Fibroblast of skin of left quadriceps (primary cell): ENCODE results near the gene LCN6.
"Not testable (repeated sequence)": the region's sequence is repeated elsewhere in the genome, so short reads cannot be mapped to it uniquely, and the experiment has no call there.

Experiments used
- DNase-seq, 2 experiments: peaks; one replicate each; pipeline ENCODE4 v3.0.0-alpha.2; 2013; ENCODE audit warnings: low read depth in 2 of 2

LCN6 gene

GRCh38 chr9:136784249-136784996 lies 36.1 kb upstream of the LCN6 start:
- no peak for DNase-seq

- no peak for DNase-seq
Observed at GRCh38 chr9:136782452-136782851, 34.1 kb upstream of the LCN6 start.

- DNase-seq: no peak
Observed at GRCh38 chr9:136779808-136780207, 31.5 kb upstream of the LCN6 start.

- DNase-seq: no peak
Observed at GRCh38 chr9:136777359-136777758, 29.0 kb upstream of the LCN6 start.

GRCh38 chr9:136776947-136777346 lies 28.6 kb upstream of the LCN6 start:
- DNase-seq: no peak

GRCh38 chr9:136775191-136775590 lies 26.9 kb upstream of the LCN6 start:
- DNase-seq: no peak

- DNase-seq: no peak
Observed at GRCh38 chr9:136774416-136775045, 26.2 kb upstream of the LCN6 start.

- no peak for DNase-seq
Observed at GRCh38 chr9:136773386-136774044, 25.2 kb upstream of the LCN6 start.

- no peak for DNase-seq
Observed at GRCh38 chr9:136771907-136772415, 23.6 kb upstream of the LCN6 start.

- no peak for DNase-seq
Observed at GRCh38 chr9:136769710-136770191, 21.4 kb upstream of the LCN6 start.

- not testable (repeated sequence) for DNase-seq
Observed at GRCh38 chr9:136766410-136767120, 18.2 kb upstream of the LCN6 start.

- not testable (repeated sequence) for DNase-seq
Observed at GRCh38 chr9:136765745-136766409, 17.6 kb upstream of the LCN6 start.

- no peak for DNase-seq
Observed at GRCh38 chr9:136765041-136765440, 16.7 kb upstream of the LCN6 start.

GRCh38 chr9:136764301-136764891 lies 16.1 kb upstream of the LCN6 start, which contains the start of gene LCN15:
TSS of gene LCN15 (minus strand) at chr9:136764518. CDS start at chr9:136764488, 30 bp downstream.
- DNase-seq: no peak

- no peak for DNase-seq
Observed at GRCh38 chr9:136763649-136764035, 15.3 kb upstream of the LCN6 start.

- no peak for DNase-seq
Observed at GRCh38 chr9:136762915-136763648, 14.8 kb upstream of the LCN6 start.

GRCh38 chr9:136762221-136762691 lies 13.9 kb upstream of the LCN6 start:
- DNase-seq: no peak

GRCh38 chr9:136761545-136761981 lies 13.2 kb upstream of the LCN6 start:
- no peak for DNase-seq

GRCh38 chr9:136760834-136761544 lies 12.7 kb upstream of the LCN6 start:
- DNase-seq: peak; percentile 10 to 11
